ENCODE results near the gene LIMK2.

LIMK2 gene

DNA sequence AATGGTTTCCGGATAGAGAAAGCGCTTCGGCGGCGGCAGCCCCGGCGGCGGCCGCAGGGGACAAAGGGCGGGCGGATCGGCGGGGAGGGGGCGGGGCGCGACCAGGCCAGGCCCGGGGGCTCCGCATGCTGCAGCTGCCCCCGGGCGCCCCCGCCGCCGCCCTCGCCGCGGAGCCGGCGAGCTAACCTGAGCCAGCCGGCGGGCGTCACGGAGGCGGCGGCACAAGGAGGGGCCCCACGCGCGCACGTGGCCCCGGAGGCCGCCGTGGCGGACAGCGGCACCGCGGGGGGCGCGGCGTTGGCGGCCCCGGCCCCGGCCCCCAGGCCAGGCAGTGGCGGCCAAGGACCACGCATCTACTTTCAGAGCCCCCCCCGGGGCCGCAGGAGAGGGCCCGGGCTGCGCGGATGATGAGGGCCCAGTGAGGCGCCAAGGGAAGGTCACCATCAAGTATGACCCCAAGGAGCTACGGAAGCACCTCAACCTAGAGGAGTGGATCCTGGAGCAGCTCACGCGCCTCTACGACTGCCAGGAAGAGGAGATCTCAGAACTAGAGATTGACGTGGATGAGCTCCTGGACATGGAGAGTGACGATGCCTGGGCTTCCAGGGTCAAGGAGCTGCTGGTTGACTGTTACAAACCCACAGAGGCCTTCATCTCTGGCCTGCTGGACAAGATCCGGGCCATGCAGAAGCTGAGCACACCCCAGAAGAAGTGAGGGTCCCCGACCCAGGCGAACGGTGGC, 64.5 kb downstream of the LIMK2 start:
- TF ChIP-seq, protein P1, sequence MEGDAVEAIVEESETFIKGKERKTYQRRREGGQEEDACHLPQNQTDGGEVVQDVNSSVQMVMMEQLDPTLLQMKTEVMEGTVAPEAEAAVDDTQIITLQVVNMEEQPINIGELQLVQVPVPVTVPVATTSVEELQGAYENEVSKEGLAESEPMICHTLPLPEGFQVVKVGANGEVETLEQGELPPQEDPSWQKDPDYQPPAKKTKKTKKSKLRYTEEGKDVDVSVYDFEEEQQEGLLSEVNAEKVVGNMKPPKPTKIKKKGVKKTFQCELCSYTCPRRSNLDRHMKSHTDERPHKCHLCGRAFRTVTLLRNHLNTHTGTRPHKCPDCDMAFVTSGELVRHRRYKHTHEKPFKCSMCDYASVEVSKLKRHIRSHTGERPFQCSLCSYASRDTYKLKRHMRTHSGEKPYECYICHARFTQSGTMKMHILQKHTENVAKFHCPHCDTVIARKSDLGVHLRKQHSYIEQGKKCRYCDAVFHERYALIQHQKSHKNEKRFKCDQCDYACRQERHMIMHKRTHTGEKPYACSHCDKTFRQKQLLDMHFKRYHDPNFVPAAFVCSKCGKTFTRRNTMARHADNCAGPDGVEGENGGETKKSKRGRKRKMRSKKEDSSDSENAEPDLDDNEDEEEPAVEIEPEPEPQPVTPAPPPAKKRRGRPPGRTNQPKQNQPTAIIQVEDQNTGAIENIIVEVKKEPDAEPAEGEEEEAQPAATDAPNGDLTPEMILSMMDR (IDR thresholded peaks at IDR 0.05; ENCODE audit: insufficient read depth, low read depth, low read length, missing control alignments), result no peak
- H3K4me3 ChIP-seq (ENCODE audit: low read depth, low read length), result no peak overlapping the region
- no peak for DNase-seq (ENCODE audit: low read depth)

GRCh38 chr22:31277741-31278140, 65.6 kb downstream of the LIMK2 start:
- DNase-seq (ENCODE audit: low read depth), result no peak
- H3K4me3 ChIP-seq (ENCODE audit: low read depth, low read length), result no peak overlapping the region
- TF ChIP-seq, protein P1 (IDR thresholded peaks at IDR 0.05; ENCODE audit: insufficient read depth, low read depth, low read length, missing control alignments), result no peak

- no peak overlapping the region for H3K4me3 ChIP-seq (ENCODE audit: low read depth, low read length)
- TF ChIP-seq, protein P1 (IDR thresholded peaks at IDR 0.05; ENCODE audit: insufficient read depth, low read depth, low read length, missing control alignments), result no peak
- no peak for DNase-seq (ENCODE audit: low read depth)
Observed at GRCh38 chr22:31278151-31278621, 66.1 kb downstream of the LIMK2 start.

DNA sequence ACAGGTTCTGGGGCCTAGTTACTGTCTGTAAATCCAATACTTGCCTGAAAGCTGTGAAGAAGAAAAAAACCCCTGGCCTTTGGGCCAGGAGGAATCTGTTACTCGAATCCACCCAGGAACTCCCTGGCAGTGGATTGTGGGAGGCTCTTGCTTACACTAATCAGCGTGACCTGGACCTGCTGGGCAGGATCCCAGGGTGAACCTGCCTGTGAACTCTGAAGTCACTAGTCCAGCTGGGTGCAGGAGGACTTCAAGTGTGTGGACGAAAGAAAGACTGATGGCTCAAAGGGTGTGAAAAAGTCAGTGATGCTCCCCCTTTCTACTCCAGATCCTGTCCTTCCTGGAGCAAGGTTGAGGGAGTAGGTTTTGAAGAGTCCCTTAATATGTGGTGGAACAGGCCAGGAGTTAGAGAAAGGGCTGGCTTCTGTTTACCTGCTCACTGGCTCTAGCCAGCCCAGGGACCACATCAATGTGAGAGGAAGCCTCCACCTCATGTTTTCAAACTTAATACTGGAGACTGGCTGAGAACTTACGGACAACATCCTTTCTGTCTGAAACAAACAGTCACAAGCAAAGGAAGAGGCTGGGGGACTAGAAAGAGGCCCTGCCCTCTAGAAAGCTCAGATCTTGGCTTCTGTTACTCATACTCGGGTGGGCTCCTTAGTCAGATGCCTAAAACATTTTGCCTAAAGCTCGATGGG, 66.7 kb downstream of the LIMK2 start:
- H3K4me3 ChIP-seq (ENCODE audit: low read depth, low read length), result no peak overlapping the region
- TF ChIP-seq, protein P1 (IDR thresholded peaks at IDR 0.05; ENCODE audit: insufficient read depth, low read depth, low read length, missing control alignments), result no peak
- DNase-seq (ENCODE audit: low read depth), result no peak

DNA sequence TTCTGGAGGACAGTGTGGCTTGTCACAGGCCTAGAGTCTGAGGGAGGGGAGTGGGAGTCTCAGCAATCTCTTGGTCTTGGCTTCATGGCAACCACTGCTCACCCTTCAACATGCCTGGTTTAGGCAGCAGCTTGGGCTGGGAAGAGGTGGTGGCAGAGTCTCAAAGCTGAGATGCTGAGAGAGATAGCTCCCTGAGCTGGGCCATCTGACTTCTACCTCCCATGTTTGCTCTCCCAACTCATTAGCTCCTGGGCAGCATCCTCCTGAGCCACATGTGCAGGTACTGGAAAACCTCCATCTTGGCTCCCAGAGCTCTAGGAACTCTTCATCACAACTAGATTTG, 67.2 kb downstream of the LIMK2 start:
- TF ChIP-seq, protein P1 (IDR thresholded peaks at IDR 0.05; ENCODE audit: insufficient read depth, low read depth, low read length, missing control alignments), result no peak
- DNase-seq (ENCODE audit: low read depth), result no peak
- H3K4me3 ChIP-seq (ENCODE audit: low read depth, low read length), result no peak overlapping the region

DNA sequence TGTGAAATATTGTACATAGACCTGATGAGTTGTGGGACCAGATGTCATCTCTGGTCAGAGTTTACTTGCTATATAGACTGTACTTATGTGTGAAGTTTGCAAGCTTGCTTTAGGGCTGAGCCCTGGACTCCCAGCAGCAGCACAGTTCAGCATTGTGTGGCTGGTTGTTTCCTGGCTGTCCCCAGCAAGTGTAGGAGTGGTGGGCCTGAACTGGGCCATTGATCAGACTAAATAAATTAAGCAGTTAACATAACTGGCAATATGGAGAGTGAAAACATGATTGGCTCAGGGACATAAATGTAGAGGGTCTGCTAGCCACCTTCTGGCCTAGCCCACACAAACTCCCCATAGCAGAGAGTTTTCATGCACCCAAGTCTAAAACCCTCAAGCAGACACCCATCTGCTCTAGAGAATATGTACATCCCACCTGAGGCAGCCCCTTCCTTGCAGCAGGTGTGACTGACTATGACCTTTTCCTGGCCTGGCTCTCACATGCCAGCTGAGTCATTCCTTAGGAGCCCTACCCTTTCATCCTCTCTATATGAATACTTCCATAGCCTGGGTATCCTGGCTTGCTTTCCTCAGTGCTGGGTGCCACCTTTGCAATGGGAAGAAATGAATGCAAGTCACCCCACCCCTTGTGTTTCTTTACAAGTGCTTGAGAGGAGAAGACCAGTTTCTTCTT, 67.9 kb downstream of the LIMK2 start:
- TF ChIP-seq, protein P1 (IDR thresholded peaks at IDR 0.05; ENCODE audit: insufficient read depth, low read depth, low read length, missing control alignments), result no peak
- no peak overlapping the region for H3K4me3 ChIP-seq (ENCODE audit: low read depth, low read length)
- no peak for DNase-seq (ENCODE audit: low read depth)

All from GM12865 (cell line).